GM19238 (cell line): ENCODE data around the gene KIAA0930.

ENCODE experiments used
- DNase-seq: peaks from one replicate; pipeline ENCODE4 v3.0.0; 2011; ENCODE audit warnings: low spot score; ENCODE audit not compliant: insufficient read length

The KIAA0930 gene

GRCh38 chr22:45237065-45237990, 3.4 kb downstream of the KIAA0930 start:
- DNase-seq = no peak

DNA sequence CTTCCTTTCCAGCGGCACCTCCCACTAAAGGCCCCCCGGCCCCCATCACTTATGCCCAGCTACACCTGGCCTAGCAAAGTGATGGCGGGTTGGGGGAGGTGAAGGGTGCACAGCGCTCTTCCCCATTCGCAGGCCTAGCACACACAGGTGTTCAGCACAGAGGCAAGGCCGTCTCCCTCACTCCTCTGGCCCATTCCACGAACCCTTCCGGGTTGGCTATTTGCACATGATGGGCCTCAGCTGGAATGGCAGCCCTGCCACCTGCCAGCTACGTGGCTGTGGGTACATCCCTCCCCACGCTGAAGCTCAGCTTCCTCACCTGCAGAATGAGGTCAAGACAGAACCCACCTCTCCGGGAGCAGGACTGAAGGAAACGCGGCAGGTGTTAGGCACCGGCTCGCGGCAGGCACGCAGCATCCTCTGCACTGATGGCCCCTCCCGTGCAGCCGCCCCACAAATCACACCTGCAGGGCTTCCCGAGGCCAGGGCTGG, 4.8 kb downstream of the KIAA0930 start:
- no peak for DNase-seq

GRCh38 chr22:45235101-45235777, 5.5 kb downstream of the KIAA0930 start:
- peak; percentile 85 for DNase-seq

GRCh38 chr22:45233827-45234226, 6.9 kb downstream of the KIAA0930 start:
- no peak for DNase-seq

- DNase-seq = no peak
Observed at GRCh38 chr22:45233386-45233785, 7.3 kb downstream of the KIAA0930 start.

DNA sequence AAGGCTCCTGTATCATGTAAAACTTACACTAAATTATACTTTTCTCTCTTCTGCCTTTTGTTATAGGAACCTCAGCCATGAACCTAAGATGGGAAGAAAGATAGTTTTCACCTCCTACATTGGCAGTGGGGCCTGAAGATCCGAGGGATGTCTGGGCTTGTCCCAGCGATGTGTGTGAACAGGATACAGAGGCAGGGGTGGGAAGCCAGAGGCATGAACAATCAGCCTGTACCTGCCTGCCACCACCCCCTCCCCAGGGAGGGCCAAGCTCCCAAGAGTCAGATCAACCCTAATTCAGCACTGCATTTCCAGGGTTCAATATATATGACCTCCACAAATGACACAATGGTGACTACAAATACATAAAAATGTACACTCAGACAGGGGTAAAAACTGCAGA, 9.4 kb downstream of the KIAA0930 start:
- no peak for DNase-seq

DNA sequence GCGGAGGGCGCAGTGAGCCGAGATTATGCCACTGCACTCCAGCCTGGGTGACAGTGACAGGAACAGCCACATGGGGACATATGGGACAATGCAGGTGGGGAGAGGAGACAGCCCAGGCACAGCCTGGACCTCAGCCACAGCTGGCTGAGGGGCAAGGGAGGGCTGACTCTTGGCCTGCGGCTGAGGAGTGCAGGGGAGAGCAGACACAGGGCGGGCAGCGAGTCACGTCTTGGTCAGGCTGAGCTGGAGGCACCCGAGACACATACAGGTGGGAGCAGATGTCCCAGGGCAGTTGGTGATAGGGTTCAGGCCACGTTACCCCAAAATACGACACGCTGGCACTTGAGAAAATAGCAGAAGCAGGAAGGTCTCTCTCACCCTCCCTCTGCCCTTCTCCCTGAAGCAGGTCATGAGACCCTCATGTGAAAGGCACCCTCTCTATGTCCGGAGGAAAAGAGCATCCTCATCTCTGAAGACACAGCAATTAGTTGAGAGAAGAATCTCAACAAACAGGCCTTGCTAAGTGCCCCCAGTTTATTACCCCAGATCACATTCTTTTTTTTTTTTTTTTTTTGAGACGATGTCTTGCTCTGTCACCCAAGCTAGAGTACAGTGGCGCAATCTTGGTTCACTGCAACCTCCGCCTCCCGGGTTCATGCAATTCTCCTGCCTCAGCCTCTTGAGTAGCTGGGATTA, 10.5 kb downstream of the KIAA0930 start:
- no peak for DNase-seq

- DNase-seq = no peak
Observed at GRCh38 chr22:45229181-45229580, 11.5 kb downstream of the KIAA0930 start.

GRCh38 chr22:45228401-45228754, 12.3 kb downstream of the KIAA0930 start:
- DNase-seq = no peak

DNA sequence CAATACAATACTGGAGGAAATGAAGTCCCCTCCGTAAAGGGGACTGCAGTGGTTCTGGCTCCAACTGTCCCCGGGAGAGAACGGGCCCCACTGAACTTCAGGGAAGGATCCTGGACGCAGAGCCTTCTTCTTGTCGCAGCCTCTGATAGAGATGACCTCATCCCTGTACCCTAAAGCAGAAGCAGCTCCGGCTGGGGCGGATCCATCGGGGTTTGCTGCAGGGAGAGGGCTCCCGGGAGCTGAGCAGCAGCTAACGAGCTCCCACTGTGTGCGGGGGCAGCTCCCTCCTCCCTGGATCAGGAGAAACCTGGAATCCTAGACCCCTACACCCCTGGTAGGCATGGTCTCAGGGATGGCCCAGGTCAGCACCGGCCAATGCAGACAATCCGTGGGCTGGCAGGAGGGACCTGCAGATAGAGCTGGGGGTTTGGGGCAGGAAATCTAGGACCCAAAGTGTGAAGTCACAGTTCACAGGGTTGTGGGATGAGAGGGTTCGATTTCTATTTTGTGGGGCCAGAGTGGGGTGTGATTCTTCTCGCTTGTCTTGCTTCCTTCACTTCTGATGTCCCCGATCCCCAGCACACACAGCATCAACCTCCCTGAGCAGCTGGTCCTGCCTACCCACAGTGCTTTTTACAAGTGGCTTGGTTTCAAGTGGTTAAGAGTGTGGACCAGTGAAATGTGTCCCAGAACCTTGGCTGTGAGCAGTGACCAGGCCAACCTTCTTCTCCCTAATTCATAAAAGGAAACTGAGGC, 12.9 kb downstream of the KIAA0930 start:
- no peak for DNase-seq

DNA sequence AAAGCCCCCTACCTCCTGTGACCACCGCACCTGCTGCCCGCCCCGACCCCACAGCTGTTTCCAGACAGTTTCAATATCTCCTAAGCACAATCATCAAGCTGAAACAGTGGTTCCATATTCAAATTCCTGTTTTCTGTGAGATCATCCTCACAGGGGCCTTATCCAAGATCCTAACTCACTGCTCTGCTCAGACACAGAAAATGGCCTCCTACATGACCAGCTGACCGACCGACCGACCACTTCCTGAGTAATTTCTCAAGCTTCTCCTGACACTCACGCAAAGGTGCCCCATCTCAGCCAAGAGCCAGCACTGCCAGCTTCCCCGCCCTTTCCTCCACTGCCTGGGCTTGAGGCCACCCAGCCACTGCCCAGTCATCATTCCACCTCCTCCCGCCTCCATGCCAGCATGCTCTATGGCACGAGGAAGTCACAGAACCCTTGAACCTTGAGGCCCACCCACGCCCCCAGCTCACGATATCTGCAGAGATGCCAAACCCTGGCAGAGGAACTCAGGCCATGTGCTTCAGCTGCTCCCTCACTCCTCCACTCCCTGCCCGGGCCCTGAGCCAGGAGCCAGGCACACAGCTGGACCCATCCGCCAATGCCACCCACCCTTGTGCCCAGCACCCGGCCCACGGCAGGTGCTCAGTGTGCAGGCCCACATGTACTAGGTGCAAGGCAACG, 14.0 kb downstream of the KIAA0930 start:
- DNase-seq = no peak

- DNase-seq = no peak
Observed at GRCh38 chr22:45225732-45226502, 14.8 kb downstream of the KIAA0930 start.

GRCh38 chr22:45224988-45225731, 15.5 kb downstream of the KIAA0930 start:
- no peak for DNase-seq

DNA sequence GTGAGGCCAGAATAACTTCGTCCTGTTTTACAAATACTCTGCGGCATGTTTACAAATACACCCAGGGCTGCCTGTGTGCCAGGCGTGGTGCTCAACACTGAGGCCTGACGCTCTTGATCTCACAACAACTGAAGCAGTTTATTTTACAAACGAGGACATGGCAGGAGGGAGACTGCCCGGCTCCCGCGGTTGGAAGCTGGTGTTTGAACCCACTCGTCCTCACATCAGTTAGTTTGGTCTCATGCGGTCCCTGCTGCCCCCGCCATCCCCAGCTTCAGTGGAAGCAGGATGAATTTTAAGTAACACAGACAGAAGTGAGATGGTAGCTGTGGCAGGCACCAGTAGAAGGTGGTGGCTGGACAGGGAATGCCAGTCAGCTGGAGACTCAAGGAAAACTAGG, 16.4 kb downstream of the KIAA0930 start:
- DNase-seq = no peak

- no peak for DNase-seq
Observed at GRCh38 chr22:45223304-45224117, 17.2 kb downstream of the KIAA0930 start.

GRCh38 chr22:45221201-45221600, 19.5 kb downstream of the KIAA0930 start:
- DNase-seq = no peak

GRCh38 chr22:45218976-45219375, 21.7 kb downstream of the KIAA0930 start:
- DNase-seq = peak; percentile 44

DNA sequence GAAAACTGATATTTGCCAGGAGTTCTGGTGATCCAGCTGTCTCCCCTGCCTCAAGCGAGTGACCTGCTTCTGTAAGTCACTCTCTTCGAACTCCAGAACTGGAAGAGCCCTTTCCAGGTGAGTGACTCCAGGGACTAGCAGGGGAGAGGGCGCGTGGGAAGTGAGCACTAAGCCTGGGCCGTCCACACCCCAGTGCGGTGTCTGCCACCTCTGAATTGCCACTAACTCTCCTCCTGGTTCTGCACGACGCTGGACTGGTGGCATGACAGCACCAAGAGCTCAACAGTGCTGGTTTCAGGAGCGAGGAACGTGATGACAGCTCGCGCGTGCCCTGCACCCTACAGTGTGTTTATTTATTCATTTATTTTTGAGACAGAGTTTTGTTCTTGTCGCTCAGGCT, 22.9 kb downstream of the KIAA0930 start:
- DNase-seq = no peak
